ENCODE measurements around the gene BMPR1B. TPM values are rescaled to one million over a fixed set of nuclear protein-coding genes. Genes with fewer than 3 reads are reported as not detected.

The BMPR1B gene
- polyA plus RNA-seq, 2 of the 4 experiments (the other 2 are of a cell fraction): 6.4 to 21.2 TPM

GRCh38 chr4:95161781-95162469, 404.2 kb downstream of the BMPR1B start:
- TF ChIP-seq CTCF (IDR thresholded peaks at IDR 0.05) (no peak), ESRRA (IDR thresholded peaks at IDR 0.05; ENCODE audit: borderline replicate concordance, low read length) (no peak), ZSCAN20 (CRISPR knock-in tag; IDR thresholded peaks at IDR 0.05) (no peak), BHLHE40 (IDR thresholded peaks at IDR 0.05; ENCODE audit: low read depth, low read length) (no peak), GATA3 (IDR thresholded peaks at IDR 0.05; ENCODE audit: borderline replicate concordance) (no peak)
- H3K4me3 ChIP-seq: no peak overlapping the region
- no peak overlapping the region for H3K4me2 ChIP-seq
- WGBS (ENCODE audit: missing lambda C conversion rate): 93% methylated on average over 12 of the region's 12 CpGs
- H3K9me3 ChIP-seq: no peaks in the 10 kb centered on the region
- ATAC-seq (no peak), FAIRE-seq (no peak), DNase-seq (ENCODE audit: low read depth in 1 of 2, low spot score in 1 of 2) (no peak)
- POLR2A ChIA-PET: no interaction called here
- H3K27ac ChIP-seq: no peak overlapping the region
- CTCF ChIA-PET: interaction anchor here (1.1 kb wide), 1 partner anchor 13 kb away, joined by 3 read pairs; no protein-coding TSS in a partner anchor
- H3K4me1 ChIP-seq: no peaks in the 10 kb centered on the region

DNA sequence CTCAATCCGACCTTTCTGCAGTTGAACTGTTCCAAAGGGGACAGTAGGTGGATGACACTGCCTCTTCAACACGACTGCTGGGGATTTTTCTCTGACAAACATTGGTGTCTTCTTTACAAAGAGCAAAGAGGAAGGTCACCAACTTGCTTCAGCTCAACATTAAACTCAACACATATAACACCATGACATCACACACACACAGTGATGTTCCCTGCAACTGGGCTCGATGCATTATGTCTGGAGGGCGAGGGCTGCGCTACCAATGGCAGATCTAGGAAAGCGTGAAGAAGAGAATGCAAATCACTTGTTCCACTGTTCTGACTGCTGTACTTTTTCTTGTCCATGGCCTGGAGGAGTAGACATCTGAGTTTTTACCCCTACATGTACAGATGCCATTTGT, 405.1 kb downstream of the BMPR1B start:
- no peaks in the 10 kb centered on the region for H3K9me3 ChIP-seq
- TF ChIP-seq JUNB (IDR thresholded peaks at IDR 0.05) (no peak), PHF8 (IDR thresholded peaks at IDR 0.05; ENCODE audit: borderline replicate concordance, low read depth) (no peak), MAFK (IDR thresholded peaks at IDR 0.05; ENCODE audit: partially characterized antibody) (no peak), FOXS1 (CRISPR knock-in tag; IDR thresholded peaks at IDR 0.05) (no peak), ZFP36 (IDR thresholded peaks at IDR 0.05; ENCODE audit: borderline replicate concordance, partially characterized antibody) (no peak), HEYL (CRISPR knock-in tag; IDR thresholded peaks at IDR 0.05) (no peak), NPAS2 (CRISPR knock-in tag; IDR thresholded peaks at IDR 0.05; ENCODE audit: borderline replicate concordance) (no peak), FOSB (CRISPR knock-in tag; IDR thresholded peaks at IDR 0.05) (no peak), RAD21 (conservative IDR thresholded peaks at IDR 0.05 in 1 of 2, IDR thresholded peaks at IDR 0.05 in 1 of 2) (no peak), CEBPB (IDR thresholded peaks at IDR 0.05) (no peak)
- DNase-seq (ENCODE audit: low read depth in 1 of 2, low spot score in 1 of 2): no peak
- ChIA-PET POLR2A (no interaction called here), CTCF (no interaction called here)
- H3K4me3 ChIP-seq: no peak overlapping the region
- H3K4me1 ChIP-seq: no peaks in the 10 kb centered on the region
- no peak overlapping the region for H3K4me2 ChIP-seq
- no peak overlapping the region for H3K27ac ChIP-seq
- FAIRE-seq: no peak
- ATAC-seq: no peak
- 90% methylated on average over 6 of the region's 6 CpGs for WGBS (ENCODE audit: missing lambda C conversion rate)

DNA sequence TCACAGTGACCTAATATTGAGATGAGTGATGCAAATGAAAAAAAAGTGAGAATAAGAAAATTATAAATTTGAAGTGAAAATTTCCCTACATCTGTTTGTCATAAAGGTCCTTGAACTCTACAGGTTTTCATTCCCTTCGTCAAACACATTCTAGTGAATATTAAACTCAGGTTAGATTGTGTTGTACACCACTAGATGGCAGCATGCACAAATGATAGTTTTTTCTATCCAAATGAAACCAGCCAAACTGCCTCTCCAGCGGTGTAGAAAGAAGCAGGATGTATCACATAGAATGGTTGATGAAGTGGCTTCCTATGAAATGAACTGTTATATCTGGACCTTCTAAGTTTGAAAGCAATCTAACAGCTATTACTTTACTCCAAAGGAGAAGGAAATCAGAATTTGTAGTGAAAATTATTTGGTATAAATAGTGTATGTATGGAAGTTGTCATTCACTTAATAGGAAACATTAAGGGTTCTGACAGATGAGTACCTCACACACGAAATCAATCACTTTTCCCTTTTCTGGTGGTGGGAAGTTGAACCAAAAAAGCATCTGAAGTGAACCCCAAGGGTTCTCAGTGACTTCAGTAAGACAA, 408.3 kb downstream of the BMPR1B start:
- no peak overlapping the region for H3K27ac ChIP-seq
- ATAC-seq (peak; percentile 72 to 85), FAIRE-seq (peak; percentile 13), DNase-seq (ENCODE audit: low read depth in 1 of 2, low spot score in 1 of 2) (peak; percentile 28 to 65)
- no peak for TF ChIP-seq ZSCAN20 (CRISPR knock-in tag; IDR thresholded peaks at IDR 0.05)
- peak; percentile 68 for TF ChIP-seq SMC3 (IDR thresholded peaks at IDR 0.05)
- no peak for TF ChIP-seq KDM1A (IDR thresholded peaks at IDR 0.05; ENCODE audit: low read depth)
- no peak for TF ChIP-seq POLR2AphosphoS2 (conservative IDR thresholded peaks at IDR 0.05; ENCODE audit: low read length)
- TF ChIP-seq BCL3 (IDR thresholded peaks at IDR 0.05): no peak
- peak; percentile 77 to 78 for TF ChIP-seq RAD21 (conservative IDR thresholded peaks at IDR 0.05 in 1 of 2, IDR thresholded peaks at IDR 0.05 in 1 of 2)
- TF ChIP-seq CTCF (IDR thresholded peaks at IDR 0.05): peak; percentile 65
- TF ChIP-seq PHF8 (IDR thresholded peaks at IDR 0.05; ENCODE audit: borderline replicate concordance, low read depth): no peak
- TF ChIP-seq RCOR1 (IDR thresholded peaks at IDR 0.05; ENCODE audit: low read depth, low read length): no peak
- no peak for TF ChIP-seq RFX5 (IDR thresholded peaks at IDR 0.05)
- TF ChIP-seq CBX8 (IDR thresholded peaks at IDR 0.05): no peak
- no peak for TF ChIP-seq TP53 (CRISPR knock-in tag; IDR thresholded peaks at IDR 0.05)
- no peak for TF ChIP-seq NPAS2 (CRISPR knock-in tag; IDR thresholded peaks at IDR 0.05; ENCODE audit: borderline replicate concordance)
- no peak for TF ChIP-seq CBX2 (IDR thresholded peaks at IDR 0.05; ENCODE audit: borderline replicate concordance, low read depth)
- no peaks in the 10 kb centered on the region for H3K9me3 ChIP-seq
- WGBS (ENCODE audit: missing lambda C conversion rate): 7% methylated on average over 3 of the region's 3 CpGs
- no peaks in the 10 kb centered on the region for H3K4me1 ChIP-seq
- POLR2A ChIA-PET: no interaction called here
- CTCF ChIA-PET: interaction anchor here (0.7 to 1.3 kb wide), 7 partner anchors 15 to 935 kb away, joined by 3 to 5 read pairs (median 3); no protein-coding TSS in a partner anchor
- H3K4me3 ChIP-seq: no peak overlapping the region
- H3K4me2 ChIP-seq: no peak overlapping the region
